GM21381 (cell line): ENCODE data around the gene CCNE1.

Source experiments
- ATAC-seq: cut with Tn5 transposase; IDR thresholded peaks from one replicate; pipeline ENCODE4 v1.9.1; 2021; ENCODE audit warnings: mild to moderate bottlenecking, moderate library complexity; ENCODE audit not compliant: unreplicated experiment

Gene CCNE1

GRCh38 chr19:29873024-29873800, 61.4 kb downstream of the CCNE1 start:
- no peak for ATAC-seq
